HEK293T (cell line): ENCODE measurements around the gene ACVR1B.
"Not testable (repeated sequence)": the region's sequence is repeated elsewhere in the genome, so short reads cannot be mapped to it uniquely, and the experiment has no call there.

ENCODE experiments used
- CTCF ChIA-PET: fragments of 350-600 bp; formaldehyde crosslinking; extraction: SDS; loops from one replicate; lab custom pipeline; 2021; ENCODE audit warnings: antibody characterized with exemption, inconsistent platforms; lab: Yijun Ruan, JAX
- POLR2A ChIA-PET: fragments of 350-600 bp; formaldehyde crosslinking; extraction: SDS; loops from one replicate; lab custom pipeline; 2020; ENCODE audit warnings: antibody characterized with exemption, inconsistent platforms; lab: Yijun Ruan, JAX
- DNase-seq: peaks from one replicate; pipeline ENCODE4 v3.0.0; 2012; ENCODE audit warnings: mixed read lengths; ENCODE audit errors: extremely low spot score
- ARNT ChIP-seq: fragments of 450-650 bp; IDR thresholded peaks from 2 replicates; pipeline ENCODE4 v1.6.1; 2017; ENCODE audit warnings: mild to moderate bottlenecking
- BHLHE40 ChIP-seq: fragments of 450-650 bp; IDR thresholded peaks from 2 replicates; pipeline ENCODE4 v1.6.1; 2016; ENCODE audit warnings: mild to moderate bottlenecking, moderate library complexity, borderline replicate concordance
- CTBP1 ChIP-seq: fragments of 450-650 bp; IDR thresholded peaks from 2 replicates; pipeline ENCODE4 v1.6.1; 2016; ENCODE audit warnings: borderline replicate concordance
- ELF4 ChIP-seq: fragments of 450-650 bp; IDR thresholded peaks from 2 replicates; pipeline ENCODE4 v1.6.1; 2017; ENCODE audit warnings: antibody characterized with exemption
- FOXA1 ChIP-seq: fragments of 450-650 bp; IDR thresholded peaks from 2 replicates; pipeline ENCODE4 v1.6.1; 2016; ENCODE audit warnings: mild to moderate bottlenecking
- FOXK2 ChIP-seq: fragments of 450-650 bp; IDR thresholded peaks from 2 replicates; pipeline ENCODE4 v1.6.1; 2016; ENCODE audit warnings: mild to moderate bottlenecking
- FOXM1 ChIP-seq: fragments of 450-650 bp; IDR thresholded peaks from 2 replicates; pipeline ENCODE4 v1.6.1; 2017; ENCODE audit warnings: mild to moderate bottlenecking, borderline replicate concordance
- HDGF ChIP-seq: fragments of 450-650 bp; IDR thresholded peaks from 2 replicates; pipeline ENCODE4 v1.6.1; 2017; ENCODE audit warnings: antibody characterized with exemption, borderline replicate concordance
- L3MBTL2 ChIP-seq: fragments of 450-650 bp; conservative IDR thresholded peaks from 2 replicates; pipeline ENCODE4 v1.6.1; 2016; ENCODE audit warnings: mild to moderate bottlenecking
- LEF1 ChIP-seq: fragments of 450-650 bp; IDR thresholded peaks from 2 replicates; pipeline ENCODE4 v1.6.1; 2017; ENCODE audit warnings: mild to moderate bottlenecking, borderline replicate concordance
- NFRKB ChIP-seq: fragments of 450-650 bp; IDR thresholded peaks from 2 replicates; pipeline ENCODE4 v1.6.1; 2016; ENCODE audit warnings: mild to moderate bottlenecking, moderate library complexity
- SP1 ChIP-seq: fragments of 450-650 bp; IDR thresholded peaks from 2 replicates; pipeline ENCODE4 v1.6.1; 2017
- SUZ12 ChIP-seq: fragments of 450-650 bp; IDR thresholded peaks from 2 replicates; pipeline ENCODE4 v1.6.1; 2016; ENCODE audit warnings: mild to moderate bottlenecking
- TARDBP ChIP-seq: fragments of 450-650 bp; IDR thresholded peaks from 2 replicates; pipeline ENCODE4 v1.6.1; 2016
- ZNF384 ChIP-seq: fragments of 450-650 bp; IDR thresholded peaks from 2 replicates; pipeline ENCODE4 v1.6.1; 2016
- TF ChIP-seq, protein P1 (sequence below): fragments of 450-650 bp; IDR thresholded peaks from 2 replicates; pipeline ENCODE4 v1.6.1; 2016

ACVR1B gene

DNA sequence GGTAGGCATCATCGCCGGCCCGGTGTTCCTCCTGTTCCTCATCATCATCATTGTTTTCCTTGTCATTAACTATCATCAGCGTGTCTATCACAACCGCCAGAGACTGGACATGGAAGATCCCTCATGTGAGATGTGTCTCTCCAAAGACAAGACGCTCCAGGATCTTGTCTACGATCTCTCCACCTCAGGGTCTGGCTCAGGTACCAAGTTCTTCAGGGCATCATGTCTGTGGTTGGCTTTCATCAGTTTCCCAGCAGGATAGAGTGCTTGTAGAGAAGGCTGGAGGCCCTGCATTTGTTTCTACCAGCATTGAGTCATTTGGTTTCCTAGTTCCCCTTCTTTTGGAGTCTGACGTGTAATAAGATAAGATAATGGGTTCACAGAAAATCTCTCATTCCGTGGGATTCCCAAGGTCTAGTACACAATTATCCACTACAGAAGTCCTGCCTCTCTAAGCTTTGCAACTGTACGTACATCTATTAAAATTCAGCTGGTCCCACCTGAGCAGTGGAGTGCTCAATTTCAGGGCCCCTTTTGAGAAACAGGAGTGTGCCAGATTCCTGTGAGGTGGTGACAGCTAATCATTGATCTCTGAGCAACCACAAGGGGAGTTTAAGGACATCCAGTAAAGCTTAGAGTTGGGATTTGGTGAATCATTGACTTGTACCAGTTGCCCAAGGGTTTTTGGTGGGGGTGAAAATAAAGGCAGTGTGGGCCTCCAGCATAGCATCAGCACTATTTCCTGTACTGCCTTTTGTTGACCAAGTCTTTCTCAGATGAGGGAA, 25.1 kb downstream of the ACVR1B start:
- ChIA-PET POLR2A (no interaction called here), CTCF (interaction anchor here (0.7 to 2.2 kb wide), 3 partner anchors 16 to 49 kb away, joined by 3 to 11 read pairs (median 3); no protein-coding TSS in a partner anchor)
- no peak for DNase-seq
- TF ChIP-seq FOXM1, result no peak
- TF ChIP-seq FOXA1, result no peak
- TF ChIP-seq SUZ12, result no peak
- no peak for TF ChIP-seq CTBP1
- TF ChIP-seq, protein P1, sequence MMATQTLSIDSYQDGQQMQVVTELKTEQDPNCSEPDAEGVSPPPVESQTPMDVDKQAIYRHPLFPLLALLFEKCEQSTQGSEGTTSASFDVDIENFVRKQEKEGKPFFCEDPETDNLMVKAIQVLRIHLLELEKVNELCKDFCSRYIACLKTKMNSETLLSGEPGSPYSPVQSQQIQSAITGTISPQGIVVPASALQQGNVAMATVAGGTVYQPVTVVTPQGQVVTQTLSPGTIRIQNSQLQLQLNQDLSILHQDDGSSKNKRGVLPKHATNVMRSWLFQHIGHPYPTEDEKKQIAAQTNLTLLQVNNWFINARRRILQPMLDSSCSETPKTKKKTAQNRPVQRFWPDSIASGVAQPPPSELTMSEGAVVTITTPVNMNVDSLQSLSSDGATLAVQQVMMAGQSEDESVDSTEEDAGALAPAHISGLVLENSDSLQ, result no peak
- TF ChIP-seq SP1, result no peak
- TF ChIP-seq ARNT, result no peak
- TF ChIP-seq LEF1, result no peak
- TF ChIP-seq BHLHE40, result no peak
- no peak for TF ChIP-seq ELF4
- no peak for TF ChIP-seq TARDBP
- TF ChIP-seq L3MBTL2, result no peak
- no peak for TF ChIP-seq NFRKB
- no peak for TF ChIP-seq HDGF
- no peak for TF ChIP-seq FOXK2
- no peak for TF ChIP-seq ZNF384

DNA sequence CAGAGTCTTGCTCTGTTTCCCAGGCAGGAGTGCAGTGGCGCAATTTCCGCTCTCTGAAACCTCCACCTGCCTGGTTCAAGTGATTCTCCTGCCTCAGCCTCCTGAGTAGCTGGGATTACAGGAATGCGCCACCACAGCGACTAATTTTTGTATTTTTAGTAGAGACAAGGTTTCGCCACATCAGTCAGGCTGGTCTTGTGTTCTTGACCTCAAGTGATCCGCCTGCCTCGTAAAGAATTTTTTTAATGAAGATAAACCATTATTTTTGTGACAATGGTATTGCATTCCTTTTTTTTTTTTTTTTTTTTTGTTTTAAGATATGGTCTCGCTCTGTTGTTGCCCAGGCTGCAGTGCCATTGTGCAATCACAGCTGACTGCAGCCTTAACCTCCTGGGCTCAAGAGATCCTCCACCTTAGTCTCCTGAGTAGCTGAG, 25.8 kb downstream of the ACVR1B start:
- TF ChIP-seq NFRKB, result no peak
- TF ChIP-seq SUZ12, result no peak
- no peak for TF ChIP-seq ARNT
- no peak for TF ChIP-seq HDGF
- TF ChIP-seq CTBP1, result no peak
- no peak for TF ChIP-seq FOXM1
- TF ChIP-seq LEF1, result no peak
- no peak for TF ChIP-seq FOXA1
- TF ChIP-seq TARDBP, result no peak
- no peak for TF ChIP-seq L3MBTL2
- TF ChIP-seq, protein P1, result no peak
- TF ChIP-seq ZNF384, result no peak
- no peak for TF ChIP-seq FOXK2
- TF ChIP-seq BHLHE40, result no peak
- TF ChIP-seq SP1, result no peak
- TF ChIP-seq ELF4, result no peak
- no peak for DNase-seq
- POLR2A ChIA-PET, result no interaction called here
- CTCF ChIA-PET, result interaction anchor here (0.7 to 2.2 kb wide), 5 partner anchors 15 to 245 kb away, joined by 3 to 11 read pairs (median 4); no protein-coding TSS in a partner anchor

DNA sequence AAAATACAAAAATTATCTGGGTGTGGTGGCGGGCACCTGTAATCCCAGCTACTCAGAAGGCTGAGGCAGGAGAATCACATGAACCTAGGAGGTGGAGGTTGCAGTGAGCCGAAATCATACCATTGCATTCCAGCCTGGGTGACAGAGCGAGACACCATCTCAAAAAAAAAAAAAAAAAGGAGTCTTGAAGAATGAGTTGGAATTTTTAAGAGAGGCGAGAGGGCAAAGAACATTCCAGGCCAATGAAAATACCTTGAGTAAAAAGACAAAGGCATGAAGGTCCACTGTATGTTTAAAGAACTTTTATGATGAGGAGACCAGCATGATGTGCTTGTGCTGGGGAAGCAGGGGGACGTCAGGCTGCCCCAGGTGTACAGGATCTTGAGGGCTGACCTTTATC, 27.8 kb downstream of the ACVR1B start:
- DNase-seq, CTCF ChIA-PET, POLR2A ChIA-PET: not testable (repeated sequence)

DNA sequence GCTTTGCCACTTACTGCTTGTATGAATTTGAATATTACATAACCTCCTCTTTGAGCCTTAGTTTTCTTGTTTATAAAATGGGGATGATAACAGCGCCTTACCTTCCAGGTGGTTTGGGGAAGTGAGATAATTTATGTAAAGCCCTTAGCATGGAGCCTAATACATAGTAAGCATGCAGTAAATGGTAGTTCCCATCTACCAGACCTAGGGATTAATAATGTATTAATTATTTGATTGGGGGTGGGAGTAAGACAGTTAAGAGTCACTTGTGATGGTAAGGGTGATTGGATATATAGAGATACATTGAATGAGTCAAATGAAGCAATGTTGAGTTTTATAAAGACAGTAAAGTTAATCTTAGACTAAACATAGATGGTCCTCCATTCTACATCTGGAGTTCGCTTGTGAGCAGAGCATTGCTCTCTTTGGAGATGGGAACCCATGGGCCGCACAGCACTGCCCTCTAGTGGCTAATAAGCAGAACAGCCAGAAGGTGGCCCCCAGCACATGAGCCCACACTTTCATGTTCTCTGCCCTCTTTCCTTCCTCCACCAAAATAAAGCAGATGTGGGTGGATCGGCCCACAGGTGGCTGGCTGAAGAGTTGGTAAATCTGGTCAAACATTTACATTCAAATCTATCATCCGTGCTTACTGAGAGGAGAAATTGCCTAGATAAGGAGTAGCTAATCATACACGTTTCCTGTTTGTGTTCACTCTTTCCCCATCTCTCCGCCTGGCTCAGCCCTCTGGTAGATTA, 28.7 kb downstream of the ACVR1B start:
- peak; percentile 89 for DNase-seq
- ChIA-PET POLR2A (no interaction called here), CTCF (interaction anchor here (0.7 to 1.6 kb wide), 7 partner anchors 10 to 1870 kb away, joined by 3 to 5 read pairs (median 3); no protein-coding TSS in a partner anchor)
- TF ChIP-seq FOXK2, result no peak
- TF ChIP-seq SUZ12, result no peak
- TF ChIP-seq, protein P1, result no peak
- TF ChIP-seq ZNF384, result no peak
- no peak for TF ChIP-seq HDGF
- no peak for TF ChIP-seq L3MBTL2
- TF ChIP-seq BHLHE40, result no peak

DNA sequence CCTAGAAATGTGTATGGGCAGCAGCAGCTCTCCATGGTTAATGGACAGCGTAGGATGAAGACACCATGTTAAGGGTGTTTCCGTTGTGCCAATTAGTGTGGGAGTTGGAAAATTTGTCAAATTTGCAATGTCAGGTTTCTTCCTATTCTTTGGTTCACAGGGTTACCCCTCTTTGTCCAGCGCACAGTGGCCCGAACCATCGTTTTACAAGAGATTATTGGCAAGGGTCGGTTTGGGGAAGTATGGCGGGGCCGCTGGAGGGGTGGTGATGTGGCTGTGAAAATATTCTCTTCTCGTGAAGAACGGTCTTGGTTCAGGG, 29.3 kb downstream of the ACVR1B start:
- DNase-seq, result no peak
- ChIA-PET POLR2A (no interaction called here), CTCF (interaction anchor here (0.7 to 1.6 kb wide), 7 partner anchors 10 to 1870 kb away, joined by 3 to 5 read pairs (median 3); no protein-coding TSS in a partner anchor)
- TF ChIP-seq SUZ12 (no peak), CTBP1 (no peak)

DNA sequence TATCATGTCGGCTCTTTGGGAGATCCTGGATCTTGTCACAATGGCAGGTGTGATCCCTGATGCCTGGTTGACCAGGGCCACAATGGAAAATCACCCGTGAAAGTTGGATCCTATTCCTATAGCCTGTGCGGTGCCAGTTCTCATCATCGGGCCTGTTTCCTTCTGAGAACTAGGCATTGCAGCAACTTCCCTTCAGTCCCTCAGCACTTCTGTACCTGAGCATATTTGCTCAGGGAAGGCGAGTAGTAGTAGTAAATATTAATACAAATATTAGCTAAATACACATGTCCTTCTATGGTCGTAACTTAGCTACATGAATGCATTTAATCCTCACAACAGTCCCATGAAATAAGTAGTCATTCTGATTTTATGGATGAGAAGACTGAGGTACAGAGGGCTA, 33.2 kb downstream of the ACVR1B start:
- TF ChIP-seq FOXM1 (no peak), BHLHE40 (no peak), SP1 (no peak), L3MBTL2 (no peak), FOXA1 (no peak)
- DNase-seq, result no peak
- CTCF ChIA-PET, result interaction anchor here (3.1 kb wide), 1 partner anchor 14 kb away, joined by 11 read pairs; no protein-coding TSS in a partner anchor
- POLR2A ChIA-PET, result no interaction called here
